ENCODE data around the gene GULP1.
A peak's percentile ranks its signal among the peaks of the same experiment; 100 is the strongest.

DNA sequence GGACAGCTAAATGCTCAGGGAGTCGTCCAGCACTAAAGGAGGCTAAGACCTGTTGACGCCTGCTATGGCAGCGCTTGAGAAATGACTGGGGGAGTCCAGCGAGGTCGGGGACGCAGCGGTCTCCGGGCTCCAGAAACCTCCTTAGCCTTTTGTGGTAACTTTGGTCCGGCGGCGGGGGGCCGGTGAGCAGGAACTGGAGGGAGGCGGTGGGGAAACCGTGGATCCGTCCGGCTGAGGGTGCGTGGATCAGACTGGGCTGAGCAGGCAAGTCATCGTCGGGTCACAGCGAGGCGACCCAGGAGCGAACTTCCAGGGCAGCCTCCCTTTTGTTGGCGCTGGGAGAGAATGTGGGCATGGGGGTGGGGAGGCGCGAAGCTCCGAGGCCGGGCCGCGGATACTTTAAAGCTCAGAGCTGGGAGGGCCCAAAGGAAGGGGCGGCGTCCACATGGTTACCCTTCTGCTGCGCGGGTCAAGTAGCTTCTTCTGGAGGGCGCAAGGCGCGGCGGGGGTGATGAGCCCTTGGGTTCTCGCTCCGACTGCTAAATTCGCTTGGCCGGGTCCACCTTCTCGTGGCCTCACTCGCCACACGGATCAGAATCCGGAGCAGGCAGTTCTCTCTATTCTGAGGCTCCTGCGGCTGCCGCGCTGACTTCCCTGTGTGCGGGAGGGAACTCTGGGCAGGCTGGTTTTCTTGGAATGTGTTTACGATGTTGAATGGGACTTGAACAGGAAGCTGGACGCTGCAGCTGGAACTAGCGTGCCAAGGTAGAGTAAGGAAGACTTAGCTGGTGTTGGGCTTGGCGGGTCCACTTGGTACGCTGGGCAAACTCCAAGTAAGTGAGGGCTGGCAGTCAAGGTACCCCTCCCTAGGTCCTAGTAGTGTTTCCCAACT lies 920 bp downstream of the GULP1 start:
- TF ChIP-seq, protein P1, sequence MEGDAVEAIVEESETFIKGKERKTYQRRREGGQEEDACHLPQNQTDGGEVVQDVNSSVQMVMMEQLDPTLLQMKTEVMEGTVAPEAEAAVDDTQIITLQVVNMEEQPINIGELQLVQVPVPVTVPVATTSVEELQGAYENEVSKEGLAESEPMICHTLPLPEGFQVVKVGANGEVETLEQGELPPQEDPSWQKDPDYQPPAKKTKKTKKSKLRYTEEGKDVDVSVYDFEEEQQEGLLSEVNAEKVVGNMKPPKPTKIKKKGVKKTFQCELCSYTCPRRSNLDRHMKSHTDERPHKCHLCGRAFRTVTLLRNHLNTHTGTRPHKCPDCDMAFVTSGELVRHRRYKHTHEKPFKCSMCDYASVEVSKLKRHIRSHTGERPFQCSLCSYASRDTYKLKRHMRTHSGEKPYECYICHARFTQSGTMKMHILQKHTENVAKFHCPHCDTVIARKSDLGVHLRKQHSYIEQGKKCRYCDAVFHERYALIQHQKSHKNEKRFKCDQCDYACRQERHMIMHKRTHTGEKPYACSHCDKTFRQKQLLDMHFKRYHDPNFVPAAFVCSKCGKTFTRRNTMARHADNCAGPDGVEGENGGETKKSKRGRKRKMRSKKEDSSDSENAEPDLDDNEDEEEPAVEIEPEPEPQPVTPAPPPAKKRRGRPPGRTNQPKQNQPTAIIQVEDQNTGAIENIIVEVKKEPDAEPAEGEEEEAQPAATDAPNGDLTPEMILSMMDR (IDR thresholded peaks at IDR 0.05), result no peak
- TF ChIP-seq EP300 (IDR thresholded peaks at IDR 0.05) (no peak), POLR2AphosphoS5 (IDR thresholded peaks at IDR 0.05) (peak; percentile 46 to 83 (median 68)), POLR2A (IDR thresholded peaks at IDR 0.05) (peak; percentile 31 to 35)
